Inflammatory macrophage treated with lipopolysaccharide for 1 hour (primary cell): Measurements from ENCODE around the gene TSPEAR.
"Not testable (repeated sequence)": the region's sequence is repeated elsewhere in the genome, so short reads cannot be mapped to it uniquely, and the experiment has no call there.

Experiments
- DNase-seq, 2 donors: peaks; one replicate each; pipeline ENCODE4 v3.0.0-alpha.2; 2020 to 2022

Gene TSPEAR

DNA sequence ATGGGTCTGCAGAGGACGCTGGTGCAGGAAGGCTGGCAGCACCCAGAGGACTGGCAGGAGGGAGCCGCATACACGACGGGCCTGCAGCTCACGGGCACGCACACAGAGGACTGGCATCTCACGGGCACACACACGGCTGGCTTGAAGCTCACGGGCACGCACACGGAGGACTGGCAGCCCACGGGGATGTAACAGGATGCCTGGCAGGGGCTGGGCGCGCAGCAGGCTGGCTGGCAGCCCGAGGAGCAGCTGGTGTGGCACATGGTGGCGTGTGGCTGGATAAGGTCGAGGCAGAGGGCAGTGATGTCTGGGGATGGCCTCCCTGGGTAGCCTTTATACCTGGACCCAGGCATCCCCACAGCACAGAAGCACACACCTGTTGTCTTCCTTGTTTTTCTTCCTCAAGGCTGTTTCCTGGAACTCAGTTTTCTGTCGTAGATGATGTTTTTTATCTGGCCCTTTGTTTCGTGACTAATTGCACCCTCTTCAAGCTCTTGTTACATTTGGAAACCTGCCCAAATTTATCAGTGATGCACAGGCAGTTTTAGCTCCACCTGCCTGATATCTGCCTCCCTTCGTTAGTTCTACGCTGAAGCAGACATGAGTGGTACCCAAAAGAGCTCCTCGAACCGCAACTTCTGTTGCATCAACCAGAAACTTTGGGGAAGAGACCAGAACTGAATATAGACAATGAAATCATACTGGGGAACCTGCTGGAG is 29.4 kb downstream of the TSPEAR start, which contains the start of gene KRTAP12-1:
Gene KRTAP12-1 (minus strand): TSS at position 303 of the 719 bp plus-strand sequence. CDS start 40 bp downstream, at position 263.
- DNase-seq = no peak

DNA sequence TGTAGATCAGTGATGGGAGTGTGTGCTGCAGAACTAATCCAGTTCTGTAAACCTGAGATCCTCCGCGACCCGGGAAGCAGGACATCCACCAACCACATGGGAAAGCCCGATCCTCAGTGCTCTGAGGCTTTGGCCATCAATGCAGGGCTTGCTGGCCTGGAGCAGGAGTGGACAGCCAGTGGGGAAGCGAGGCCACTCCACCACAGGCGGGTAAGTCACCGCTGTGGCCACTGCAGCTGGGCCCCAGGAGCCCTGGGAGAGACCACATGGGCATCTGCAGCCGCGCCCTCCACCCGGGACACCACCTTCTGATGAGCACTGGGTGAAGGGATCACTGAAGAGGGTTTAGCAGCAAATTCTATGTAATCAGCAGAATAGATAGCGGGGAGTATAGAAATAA is 30.2 kb downstream of the TSPEAR start:
- no peak for DNase-seq

DNA sequence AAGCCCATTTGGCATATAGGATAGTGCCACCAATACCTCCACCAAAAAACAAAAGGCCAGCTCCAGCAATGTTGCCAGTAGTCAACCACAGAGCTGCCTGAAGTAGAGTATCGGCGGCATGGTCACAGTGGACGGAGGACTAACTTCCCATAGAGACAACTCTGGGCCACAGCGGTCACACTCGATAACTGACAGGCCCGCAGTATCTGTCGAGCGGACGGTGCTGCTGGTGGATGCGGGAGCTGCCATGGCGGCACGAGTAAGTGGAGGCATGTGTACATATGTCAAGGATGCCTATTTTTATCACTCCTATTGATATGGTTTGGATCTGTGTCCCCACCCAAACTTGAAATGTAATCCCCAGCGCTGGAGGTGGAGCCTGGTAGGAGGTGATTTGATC is 33.5 kb downstream of the TSPEAR start:
- DNase-seq = no peak

DNA sequence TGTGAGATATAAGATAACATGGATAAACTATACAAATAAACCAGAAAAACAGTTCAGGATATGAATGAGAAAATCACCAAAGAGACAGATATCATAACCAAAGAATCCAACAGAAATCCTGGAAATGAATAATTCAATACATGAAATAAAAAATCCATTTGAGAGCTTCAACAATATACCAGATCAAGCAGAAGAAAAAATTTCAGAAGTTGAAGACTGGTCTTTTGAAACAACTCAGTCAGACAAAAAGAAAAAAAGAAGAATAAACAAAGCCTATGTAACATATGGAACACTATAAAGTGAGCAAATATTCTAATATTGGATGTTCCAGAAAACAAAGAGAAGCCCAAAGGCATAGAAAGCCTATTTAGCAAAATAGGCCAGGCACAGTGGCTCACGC is 39.5 kb downstream of the TSPEAR start:
- DNase-seq = no peak

DNA sequence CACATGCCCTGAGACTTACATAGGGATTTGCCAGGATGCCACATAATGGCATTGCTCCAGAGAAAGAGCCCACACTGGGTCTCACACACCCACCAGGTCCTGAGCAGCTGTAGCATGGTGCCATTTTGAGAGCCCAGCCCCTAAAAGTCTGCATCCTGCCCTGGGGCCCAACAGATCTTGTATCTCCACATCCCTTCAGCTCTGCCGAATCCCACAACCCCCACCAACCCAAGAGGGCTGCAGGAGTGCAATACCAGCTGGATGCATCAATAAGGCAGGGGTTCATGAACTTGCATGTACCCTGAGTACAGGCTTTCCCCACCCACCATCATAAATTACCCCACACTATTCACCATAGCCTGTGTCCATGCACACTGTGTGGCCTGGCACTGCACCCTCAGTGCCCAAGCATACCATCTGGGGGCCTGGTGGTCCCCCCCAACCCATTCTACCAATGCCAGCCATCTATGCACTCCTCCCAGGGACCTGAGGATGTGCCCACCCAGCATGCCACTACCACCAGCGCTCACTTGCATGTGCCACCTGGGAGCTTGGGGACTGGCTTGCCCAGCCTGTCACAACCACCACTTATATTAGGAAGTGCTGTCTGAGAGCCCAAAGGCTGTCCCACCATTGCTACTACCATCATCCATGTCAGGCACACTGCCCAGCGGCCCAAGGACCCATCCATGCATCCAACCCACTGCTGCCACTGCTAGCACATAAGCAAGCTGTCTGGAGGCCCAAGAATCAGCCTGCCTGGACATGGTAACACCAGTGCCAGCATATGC is 40.5 kb downstream of the TSPEAR start:
- DNase-seq = no peak

DNA sequence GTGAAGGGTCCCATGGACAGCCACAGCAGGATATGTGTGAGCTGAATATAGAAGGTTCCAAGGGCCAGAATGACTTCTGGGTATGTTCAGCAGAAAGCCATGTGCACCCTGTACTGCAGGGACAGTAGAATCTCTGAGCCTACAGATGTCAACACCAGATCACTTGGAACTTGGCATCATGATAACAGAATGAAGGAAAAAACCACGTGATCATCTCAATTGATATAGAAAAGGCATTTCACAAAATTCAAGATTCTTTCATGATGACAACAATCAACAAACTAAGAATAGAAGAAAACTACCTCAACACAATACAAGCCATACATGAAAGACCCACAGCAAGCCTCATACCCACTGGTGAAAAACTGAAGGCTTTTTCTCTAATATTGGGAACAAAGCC is 43.8 kb downstream of the TSPEAR start:
- no peak for DNase-seq

DNA sequence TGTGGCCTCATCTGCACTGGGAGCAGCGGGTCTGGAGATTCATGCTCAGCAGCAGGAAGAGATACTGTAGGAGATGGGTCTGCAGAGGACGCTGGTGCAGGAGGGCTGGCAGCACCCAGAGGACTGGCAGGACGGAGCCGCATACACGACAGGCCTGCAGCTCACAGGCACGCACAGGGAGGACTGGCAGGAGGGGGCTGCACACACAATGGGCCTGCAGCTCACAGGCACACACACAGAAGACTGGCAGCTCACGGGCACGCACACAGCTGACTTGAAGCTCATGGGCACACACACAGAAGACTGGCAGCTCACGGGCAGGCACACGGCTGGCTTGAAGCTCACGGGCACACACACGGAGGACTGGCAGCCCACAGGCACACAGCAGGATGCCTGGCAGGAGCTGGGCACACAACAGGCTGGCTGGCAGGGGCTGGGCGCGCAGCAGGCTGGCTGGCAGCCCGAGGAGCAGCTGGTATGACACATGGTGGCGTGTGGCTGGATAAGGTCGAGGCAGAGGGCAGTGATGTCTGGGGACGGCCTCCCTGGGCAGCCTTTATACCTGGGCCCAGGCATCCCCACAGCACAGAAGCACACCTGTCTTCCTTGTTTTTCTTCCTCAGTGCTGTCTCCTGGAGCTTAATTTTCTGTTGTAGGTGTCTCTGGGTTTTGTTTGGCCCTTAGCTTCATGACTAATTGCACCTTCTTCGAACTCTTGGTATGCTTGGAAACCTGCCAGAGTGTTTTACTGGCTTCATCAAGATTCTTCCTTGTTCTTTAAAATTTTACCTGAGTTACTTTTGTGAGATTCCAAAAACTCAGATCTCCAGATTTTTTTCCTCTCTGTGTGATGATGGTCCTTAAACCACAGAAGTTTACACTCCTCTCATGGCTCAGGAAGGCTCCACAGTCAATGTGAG is 44.7 kb downstream of the TSPEAR start, which contains the start of gene KRTAP12-2:
Gene KRTAP12-2 (minus strand): TSS at position 527 of the 920 bp plus-strand sequence. CDS start 41 bp downstream, at position 486.
- DNase-seq = no peak

DNA sequence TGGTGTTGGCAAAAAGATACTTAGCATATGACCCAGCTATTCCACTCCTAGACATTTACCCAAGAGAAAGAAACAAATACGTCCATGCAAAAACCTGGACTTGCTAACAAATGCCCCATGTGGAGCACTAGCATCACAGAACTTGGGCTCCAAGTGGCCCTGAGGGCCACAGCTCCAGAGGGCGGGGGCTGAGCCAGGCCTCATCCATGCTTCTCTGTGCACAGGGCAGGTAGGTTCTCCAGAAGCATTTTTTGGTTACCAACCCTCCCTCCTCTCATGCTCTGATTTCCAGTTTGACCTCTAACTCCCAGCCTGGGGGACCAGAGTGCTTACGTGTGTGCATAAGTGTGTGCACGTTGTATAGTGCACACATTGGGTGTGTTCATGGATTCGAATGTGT is 46.7 kb downstream of the TSPEAR start:
- DNase-seq = no peak

DNA sequence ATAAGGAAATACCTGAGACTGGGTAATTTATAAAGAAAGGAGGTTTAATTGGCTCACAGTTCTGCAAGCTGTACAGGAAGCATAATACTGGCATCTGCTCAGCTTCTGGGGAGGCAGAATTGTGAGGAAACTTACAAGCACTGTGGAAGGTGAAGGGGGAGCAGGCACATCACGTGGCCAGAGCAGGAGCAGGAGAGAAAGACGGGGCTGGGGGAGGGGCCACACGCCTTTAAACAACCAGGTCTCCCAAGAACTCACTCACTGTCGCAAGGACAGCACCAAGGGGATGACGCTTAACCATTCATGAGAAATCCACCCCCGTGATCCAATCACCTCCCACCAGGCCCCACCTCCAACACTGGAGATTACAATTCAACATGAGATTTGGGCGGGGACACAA is 49.8 kb downstream of the TSPEAR start:
- DNase-seq = not testable (repeated sequence)

DNA sequence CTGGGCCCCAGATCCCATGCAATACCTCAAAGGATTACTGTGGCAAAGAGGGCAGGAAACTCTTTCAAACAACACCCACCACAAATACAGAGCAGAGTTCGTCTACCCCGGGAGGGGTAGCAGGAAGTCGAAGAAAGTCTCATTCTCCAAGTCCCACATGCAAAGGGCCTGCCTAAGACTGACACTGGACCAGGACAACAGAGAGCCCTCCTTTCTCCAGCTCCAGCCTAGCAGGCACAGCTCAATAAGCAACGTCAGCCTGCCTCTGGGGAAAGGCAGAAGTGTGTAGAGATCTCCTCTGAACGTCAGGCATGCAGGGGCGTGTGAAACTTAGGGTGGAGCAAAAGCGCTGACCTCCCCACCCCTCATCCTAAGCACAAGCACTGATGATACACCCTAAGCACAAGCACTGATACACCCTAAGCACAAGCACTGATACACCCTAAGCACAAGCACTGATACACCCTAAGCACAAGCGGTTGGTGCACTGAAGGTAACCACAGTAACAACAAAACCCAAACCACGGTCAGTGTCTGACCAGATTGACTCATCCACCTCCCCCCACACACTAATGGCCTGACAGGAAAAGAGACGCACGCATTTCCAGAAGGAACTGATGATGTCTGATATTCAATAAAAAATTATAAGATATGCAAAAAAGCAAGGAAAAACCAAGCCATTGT is 52.3 kb downstream of the TSPEAR start:
- DNase-seq = no peak

DNA sequence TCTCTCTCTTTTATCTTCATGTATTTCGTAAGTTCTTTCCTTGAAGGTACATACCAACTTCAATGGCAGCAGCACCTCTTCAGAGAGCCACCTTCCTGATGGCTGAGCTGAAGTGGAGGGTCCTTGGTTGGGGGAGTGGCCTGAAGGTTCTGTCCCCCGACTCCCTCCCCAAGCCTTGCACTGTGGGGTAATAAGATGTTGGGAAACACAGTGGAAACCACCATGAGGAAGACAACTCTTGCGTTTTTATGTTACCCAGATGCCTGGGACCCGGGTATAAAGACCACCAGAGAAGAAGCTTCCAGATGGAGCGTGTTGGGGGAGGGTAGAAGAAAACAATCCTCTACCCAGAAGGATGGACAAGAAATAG is 52.8 kb downstream of the TSPEAR start:
- DNase-seq = no peak

DNA sequence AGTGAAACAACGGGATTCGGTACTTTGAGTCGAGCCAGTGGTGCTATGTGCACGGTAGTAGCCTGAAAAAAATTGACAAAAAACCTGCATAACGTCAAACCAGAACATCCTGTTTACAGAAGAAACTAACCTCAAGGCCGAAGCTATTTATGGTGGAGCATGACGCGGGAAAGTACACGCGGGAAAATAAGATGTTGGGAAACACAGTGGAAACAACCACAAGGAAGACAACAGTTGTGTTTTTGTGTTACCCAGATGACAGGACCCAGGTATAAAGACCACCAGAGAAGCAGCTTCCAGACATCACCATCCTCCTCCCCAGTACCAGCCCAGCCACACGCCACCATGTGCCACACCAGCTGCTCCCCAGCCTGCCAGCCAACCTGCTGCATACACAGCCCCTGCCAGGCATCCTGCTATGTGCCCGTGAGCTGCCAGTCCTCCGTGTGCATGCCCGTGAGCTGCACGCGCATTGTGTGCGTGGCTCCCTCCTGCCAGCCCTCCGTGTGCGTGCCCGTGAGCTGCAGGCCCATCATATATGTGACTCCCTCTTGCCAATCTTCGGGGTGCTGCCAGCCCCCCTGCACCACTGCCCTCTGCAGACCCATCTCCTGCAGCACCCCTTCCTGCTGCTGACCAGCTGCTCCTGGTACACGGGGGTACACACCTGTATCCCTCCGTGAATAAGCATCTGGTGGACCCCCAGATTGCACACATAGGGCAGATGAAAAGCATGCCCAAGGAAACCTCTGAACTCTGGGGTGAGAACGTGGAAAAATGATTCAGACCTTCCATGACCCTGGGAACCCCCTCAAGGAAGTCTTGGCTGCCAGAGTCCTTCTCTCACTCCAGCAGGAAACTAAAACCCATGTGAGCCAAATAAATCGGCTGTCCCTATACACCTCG is 53.5 kb downstream of the TSPEAR start, which contains the start of gene KRTAP12-3:
Gene KRTAP12-3 (plus strand): TSS at position 298 of the 906 bp plus-strand sequence. CDS start 48 bp downstream, at position 346.
- no peak for DNase-seq

DNA sequence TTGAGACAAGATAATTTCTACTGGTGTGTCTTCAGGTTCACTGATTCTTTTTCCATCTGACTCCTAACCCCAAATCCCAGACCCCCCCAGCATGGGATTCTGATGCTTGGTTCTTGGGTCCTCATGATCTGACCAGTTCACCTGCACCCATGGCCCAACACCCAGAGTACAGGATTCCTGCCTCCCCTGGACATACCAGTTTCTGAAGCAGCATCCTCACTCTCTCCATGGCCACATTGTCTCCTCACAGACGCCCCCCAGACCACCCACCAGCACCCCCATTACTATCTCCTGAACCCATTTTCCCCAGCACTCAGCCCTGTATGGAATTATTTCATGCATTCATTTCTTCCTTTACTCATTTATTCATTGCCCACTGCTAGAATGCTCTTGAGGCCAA is 54.5 kb downstream of the TSPEAR start:
- no peak for DNase-seq

DNA sequence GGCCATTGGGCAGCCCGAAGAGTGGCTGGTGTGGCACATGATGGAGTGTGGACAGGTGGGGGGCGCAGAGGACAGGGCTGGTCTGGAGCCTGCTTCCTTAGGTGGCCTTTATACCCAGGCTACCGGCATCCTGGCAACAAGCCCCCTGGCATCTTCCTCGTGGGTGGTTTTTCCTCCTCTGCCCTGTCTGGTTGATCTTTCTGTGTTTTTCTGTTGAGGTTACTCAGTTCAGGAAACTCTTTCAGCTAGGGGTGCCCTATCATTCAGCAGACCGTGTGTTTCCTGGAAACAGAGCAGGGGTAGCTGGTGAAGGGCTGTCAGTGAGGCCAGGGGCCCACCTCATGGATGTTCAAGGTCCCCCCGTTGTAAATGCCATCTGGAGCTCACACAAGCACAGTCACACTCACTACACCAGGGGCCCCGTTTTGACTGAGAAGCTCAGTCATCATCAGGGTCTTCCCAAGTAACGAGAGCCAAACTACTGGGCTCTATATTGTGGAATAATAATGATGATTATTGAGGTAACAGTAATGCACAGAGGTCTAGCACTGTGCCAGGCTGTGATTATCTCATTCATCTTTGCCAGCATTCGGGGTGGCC is 56.7 kb downstream of the TSPEAR start, which contains the start of gene KRTAP12-4:
Gene KRTAP12-4 (minus strand): TSS at position 84 of the 600 bp plus-strand sequence. CDS start 45 bp downstream, at position 39.
- DNase-seq = no peak

DNA sequence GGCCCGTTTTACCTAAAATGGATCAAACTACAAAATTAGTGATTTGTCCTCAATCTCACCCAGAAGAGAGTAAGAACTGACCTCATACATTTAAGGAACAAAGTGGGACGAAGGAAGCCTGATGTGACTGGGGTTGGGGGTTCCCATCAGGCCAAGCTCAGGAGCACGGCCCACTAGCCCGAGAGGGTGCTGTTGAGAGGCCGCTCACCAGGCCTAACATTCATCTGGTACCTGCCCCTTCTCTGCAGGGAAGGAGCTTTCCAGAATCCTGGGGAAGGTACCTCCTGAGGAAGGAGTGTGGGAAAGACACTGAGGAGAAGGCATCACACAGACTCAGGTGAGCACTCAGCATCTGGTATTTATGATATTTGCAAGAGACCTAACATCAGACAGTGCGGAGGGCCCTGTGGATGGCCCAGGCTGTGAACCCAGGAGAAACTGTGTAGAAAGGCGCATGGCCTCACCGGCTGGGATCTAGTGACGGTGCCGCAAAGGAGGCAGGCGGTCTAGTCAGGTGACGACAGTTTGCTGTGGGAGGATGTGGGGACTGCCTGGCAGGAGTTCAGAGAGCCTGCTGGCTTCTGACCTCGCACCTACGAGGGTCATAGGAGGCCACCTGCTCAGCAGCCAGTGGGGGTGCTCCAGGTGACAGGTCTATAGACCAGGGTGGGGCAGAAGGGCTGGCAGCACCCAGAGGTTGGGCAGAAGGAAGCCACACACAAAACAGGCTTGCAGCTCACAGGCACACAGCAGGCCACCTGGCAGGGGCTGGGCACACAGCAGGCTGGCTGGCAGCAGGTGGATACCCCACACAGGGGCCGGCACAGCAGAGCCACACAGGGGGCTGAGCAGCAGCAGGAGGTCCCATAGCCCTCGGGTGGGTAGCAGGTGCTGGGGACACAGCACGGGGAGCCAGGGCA is 57.5 kb downstream of the TSPEAR start:
- DNase-seq = no peak

DNA sequence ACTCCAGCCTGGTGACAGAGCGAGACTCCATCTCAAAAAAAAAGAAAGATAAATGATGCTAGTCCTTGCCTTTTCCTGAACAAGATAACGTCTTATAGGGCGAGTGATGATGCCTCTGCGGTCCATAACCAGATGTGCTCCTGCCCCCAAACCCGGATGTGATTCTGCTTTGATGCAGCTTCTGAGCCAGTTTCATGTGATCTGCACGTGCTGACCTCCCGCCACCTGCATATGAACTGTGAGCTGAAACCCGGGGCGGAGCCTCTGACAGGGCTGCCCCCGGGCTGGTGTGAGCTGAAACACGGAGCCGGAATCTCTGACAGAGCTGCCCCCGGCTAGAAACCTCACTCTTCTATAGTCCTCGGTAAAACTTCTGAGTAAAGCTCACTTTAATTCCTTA is 58.2 kb downstream of the TSPEAR start:
- DNase-seq = no peak

DNA sequence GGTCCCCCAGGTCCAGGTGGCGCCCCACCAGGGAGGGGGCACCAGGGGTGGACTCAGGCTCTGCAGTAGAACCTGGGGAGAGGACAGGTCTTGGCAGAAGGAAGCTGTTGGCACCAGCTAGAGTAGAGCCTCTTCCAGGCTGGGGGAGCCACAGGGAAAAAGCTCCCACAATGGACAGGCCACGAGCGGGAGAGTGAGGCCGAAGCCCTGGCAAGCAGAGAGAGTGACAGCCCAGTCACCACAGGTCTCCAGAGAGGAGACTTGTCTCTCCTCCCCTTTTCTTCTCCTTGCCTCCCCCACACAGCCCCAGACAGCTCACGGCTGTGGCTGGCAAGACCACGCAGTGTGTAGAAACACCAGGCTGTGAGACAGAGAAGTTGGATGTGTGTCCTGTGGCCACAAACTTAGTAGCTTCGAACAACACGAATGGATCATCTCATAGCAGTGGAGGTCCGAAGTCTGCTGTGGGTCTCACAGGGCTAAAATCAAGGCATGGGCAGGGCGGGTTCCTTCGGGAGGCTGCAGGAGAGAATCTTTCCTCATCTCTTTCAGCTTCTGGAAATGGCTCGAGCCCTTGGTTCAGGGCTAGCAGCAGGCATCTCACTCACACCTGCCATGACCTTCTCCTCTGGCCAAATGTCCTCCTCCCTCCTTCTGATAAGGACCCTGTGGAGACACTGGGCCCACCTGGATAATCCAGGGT is 60.2 kb downstream of the TSPEAR start:
- no peak for DNase-seq

DNA sequence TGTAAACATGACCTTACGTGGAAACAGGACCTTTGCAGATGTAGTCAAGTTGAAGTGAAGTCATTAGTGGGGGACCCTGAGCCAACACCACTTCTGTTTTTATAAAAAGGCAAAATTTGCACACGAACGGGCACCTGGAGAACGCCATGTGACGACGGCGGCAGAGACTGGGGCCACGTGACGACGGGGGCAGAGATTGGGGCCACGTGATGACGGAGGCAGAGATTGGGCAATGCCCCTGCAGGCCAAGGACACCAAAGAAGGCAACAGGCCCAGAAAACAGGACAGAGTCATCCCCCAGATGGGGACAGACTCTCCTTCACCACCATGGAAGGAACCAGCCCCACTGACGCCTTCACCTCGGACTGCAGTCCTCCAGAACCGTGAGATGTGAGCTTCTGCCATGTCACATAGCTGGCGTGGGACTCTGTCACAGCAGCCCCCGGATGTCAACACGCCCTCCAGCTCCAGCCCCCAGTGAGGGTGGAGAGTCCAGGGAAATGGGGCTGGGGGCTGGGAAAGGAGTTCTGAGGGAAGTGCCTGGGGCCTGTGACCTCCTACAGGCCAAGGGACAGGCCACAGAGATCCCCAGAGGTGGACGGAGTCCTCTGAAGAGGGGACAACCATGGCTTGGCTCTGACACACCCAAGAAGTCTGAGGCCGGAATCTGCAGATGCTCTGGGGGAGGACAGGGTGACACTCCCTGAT is 61.0 kb downstream of the TSPEAR start:
- no peak for DNase-seq
